OCI-LY1 (cell line): Measurements from ENCODE around the gene CIAO3.
"Not testable (repeated sequence)": the region's sequence is repeated elsewhere in the genome, so short reads cannot be mapped to it uniquely, and the experiment has no call there.

Experiments used
- H2AFZ ChIP-seq: fragments of 200-600 bp; sonication (generic), shearing (Covaris generic); 2 replicates; pipeline ENCODE4 v1.6.0; 2014; ENCODE audit warnings: antibody characterized with exemption, mild to moderate bottlenecking, low read length
- H3F3A ChIP-seq: fragments of 200-600 bp; sonication (generic), shearing (Covaris generic); 2 replicates; pipeline ENCODE4 v1.6.0; 2014; ENCODE audit warnings: mild to moderate bottlenecking, antibody characterized with exemption, low read length, moderate library complexity; ENCODE audit not compliant: insufficient read depth
- H3K27ac ChIP-seq: fragments of 200-600 bp; sonication (generic); 2 replicates; pipeline ENCODE4 v1.5.1; 2014; ENCODE audit warnings: low read length, mixed run types, mild to moderate bottlenecking, low read depth; ENCODE audit not compliant: poor library complexity, severe bottlenecking
- H3K27me3 ChIP-seq: fragments of 200-600 bp; sonication (generic); 2 replicates; pipeline ENCODE4 v1.6.0; 2014; ENCODE audit warnings: antibody characterized with exemption, mild to moderate bottlenecking, low read length, moderate library complexity; ENCODE audit not compliant: insufficient read depth
- H3K36me3 ChIP-seq: fragments of 200-600 bp; sonication (generic); 2 replicates; pipeline ENCODE4 v1.6.1; 2014; ENCODE audit warnings: mild to moderate bottlenecking, antibody characterized with exemption, low read length, moderate library complexity, mixed read lengths; ENCODE audit not compliant: insufficient read depth
- H3K4me1 ChIP-seq: fragments of 200-600 bp; sonication (generic); 2 replicates; pipeline ENCODE4 v1.5.1; 2014; ENCODE audit warnings: mild to moderate bottlenecking, low read length, moderate library complexity; ENCODE audit not compliant: insufficient read depth, severe bottlenecking
- H3K4me2 ChIP-seq: fragments of 200-600 bp; sonication (generic), shearing (Covaris generic); 2 replicates; pipeline ENCODE4 v1.6.1; 2014; ENCODE audit warnings: low read length
- H3K4me3 ChIP-seq: fragments of 200-600 bp; sonication (generic); 2 replicates; pipeline ENCODE4 v1.5.1; 2014; ENCODE audit warnings: low read length, low read depth, mild to moderate bottlenecking, mixed read lengths; ENCODE audit not compliant: poor library complexity, severe bottlenecking
- H3K79me2 ChIP-seq: fragments of 200-600 bp; shearing (Covaris generic); 2 replicates; pipeline ENCODE4 v1.6.1; 2016; ENCODE audit warnings: mixed run types, low read length, mixed read lengths; ENCODE audit not compliant: insufficient read depth
- H3K9ac ChIP-seq: fragments of 200-600 bp; sonication (generic), shearing (Covaris generic); 2 replicates; pipeline ENCODE4 v1.6.1; 2014; ENCODE audit warnings: mild to moderate bottlenecking, low read length, mixed read lengths
- H3K9me2 ChIP-seq: fragments of 200-600 bp; sonication (generic), shearing (Covaris generic); 2 replicates; pipeline ENCODE4 v1.6.1; 2014; ENCODE audit warnings: low read depth, mild to moderate bottlenecking, low read length, mixed read lengths
- H3K9me3 ChIP-seq: fragments of 200-600 bp; shearing (Covaris generic); 2 replicates; pipeline ENCODE4 v1.6.1; 2014; ENCODE audit warnings: low read length, mixed read lengths
- H4K20me1 ChIP-seq: fragments of 200-600 bp; sonication (generic), shearing (Covaris generic); 2 replicates; pipeline ENCODE4 v1.6.0; 2016; ENCODE audit warnings: mild to moderate bottlenecking, low read length; ENCODE audit not compliant: insufficient read depth
- EZH2 ChIP-seq: fragments of 200-600 bp; sonication (generic), shearing (Covaris generic); IDR thresholded peaks from 2 replicates; pipeline ENCODE4 v1.8.0; 2017; ENCODE audit warnings: borderline replicate concordance, mixed run types, mild to moderate bottlenecking, antibody characterized with exemption, low read length, moderate library complexity, mixed read lengths
- TF ChIP-seq, protein P1 (sequence below): fragments of 200-600 bp; sonication (generic), shearing (Covaris generic); IDR thresholded peaks from 2 replicates; pipeline ENCODE4 v1.5.1; 2017; ENCODE audit warnings: mild to moderate bottlenecking, antibody characterized with exemption, low read length, moderate library complexity, mixed read lengths

CIAO3 gene

DNA sequence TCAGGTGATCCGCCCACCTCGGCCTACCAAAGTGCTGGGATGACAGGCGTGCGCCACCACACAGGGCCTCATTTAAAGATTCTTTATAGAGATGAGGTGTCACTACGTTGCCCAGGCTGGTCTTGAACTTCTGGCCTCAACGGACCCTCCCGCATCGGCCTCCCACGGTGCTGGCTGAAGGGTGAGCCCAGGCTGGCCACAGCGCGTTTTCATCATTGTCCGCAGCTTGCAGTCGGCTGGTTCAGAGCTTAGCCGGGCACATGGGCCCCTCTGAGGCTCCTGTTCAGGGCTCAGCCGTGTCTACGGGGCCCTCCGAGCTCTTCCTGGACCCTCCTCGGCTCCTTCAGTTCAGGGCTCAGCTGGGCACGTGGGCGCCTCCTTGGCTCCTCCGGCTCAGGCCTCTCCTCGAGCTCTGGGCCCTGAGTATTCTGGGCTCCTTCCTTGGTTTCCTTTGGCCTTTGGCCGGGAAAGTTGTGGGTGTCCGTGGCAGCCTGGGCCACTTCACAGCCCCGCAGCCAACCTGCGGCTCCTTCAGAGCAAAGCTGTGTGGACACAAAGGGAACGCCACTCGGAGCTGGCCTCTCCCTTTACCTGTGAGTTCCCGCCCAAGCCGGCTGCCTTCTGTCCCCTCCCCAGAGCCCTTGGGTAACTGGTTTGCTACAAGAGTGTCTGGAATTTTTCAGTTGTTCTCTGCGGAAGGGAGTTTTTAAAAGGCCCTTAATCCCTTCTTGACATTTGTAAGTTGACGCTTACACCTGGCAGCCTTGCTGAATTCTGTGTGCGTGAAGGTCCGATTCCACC lies 18.5 kb upstream of the CIAO3 start:
- no peak overlapping the region for H3K4me2 ChIP-seq
- H3K4me3 ChIP-seq = no peak overlapping the region
- no peaks in the 10 kb centered on the region for H3F3A ChIP-seq
- no peaks in the 10 kb centered on the region for H3K79me2 ChIP-seq
- H3K27ac ChIP-seq = no peak overlapping the region
- no peaks in the 10 kb centered on the region for H3K9me3 ChIP-seq
- no peaks in the 10 kb centered on the region for H4K20me1 ChIP-seq
- H2AFZ ChIP-seq = no peak overlapping the region
- no peak overlapping the region for H3K9ac ChIP-seq
- peaks cover 6% of the 10 kb centered on the region; the same call in 1 of the 2 replicates for H3K27me3 ChIP-seq
- no peaks in the 10 kb centered on the region for H3K4me1 ChIP-seq
- no peaks in the 10 kb centered on the region; the same call in 1 of the 2 replicates for H3K36me3 ChIP-seq
- TF ChIP-seq EZH2 = no peak
- TF ChIP-seq, protein P1, sequence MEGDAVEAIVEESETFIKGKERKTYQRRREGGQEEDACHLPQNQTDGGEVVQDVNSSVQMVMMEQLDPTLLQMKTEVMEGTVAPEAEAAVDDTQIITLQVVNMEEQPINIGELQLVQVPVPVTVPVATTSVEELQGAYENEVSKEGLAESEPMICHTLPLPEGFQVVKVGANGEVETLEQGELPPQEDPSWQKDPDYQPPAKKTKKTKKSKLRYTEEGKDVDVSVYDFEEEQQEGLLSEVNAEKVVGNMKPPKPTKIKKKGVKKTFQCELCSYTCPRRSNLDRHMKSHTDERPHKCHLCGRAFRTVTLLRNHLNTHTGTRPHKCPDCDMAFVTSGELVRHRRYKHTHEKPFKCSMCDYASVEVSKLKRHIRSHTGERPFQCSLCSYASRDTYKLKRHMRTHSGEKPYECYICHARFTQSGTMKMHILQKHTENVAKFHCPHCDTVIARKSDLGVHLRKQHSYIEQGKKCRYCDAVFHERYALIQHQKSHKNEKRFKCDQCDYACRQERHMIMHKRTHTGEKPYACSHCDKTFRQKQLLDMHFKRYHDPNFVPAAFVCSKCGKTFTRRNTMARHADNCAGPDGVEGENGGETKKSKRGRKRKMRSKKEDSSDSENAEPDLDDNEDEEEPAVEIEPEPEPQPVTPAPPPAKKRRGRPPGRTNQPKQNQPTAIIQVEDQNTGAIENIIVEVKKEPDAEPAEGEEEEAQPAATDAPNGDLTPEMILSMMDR = no peak
- H3K9me2 ChIP-seq = no peaks in the 10 kb centered on the region

GRCh38 chr16:756428-756827 lies 15.6 kb upstream of the CIAO3 start:
- Histone ChIP-seq H3K4me2 (no peak overlapping the region), H3K79me2 (no peaks in the 10 kb centered on the region), H3F3A (no peaks in the 10 kb centered on the region)

DNA sequence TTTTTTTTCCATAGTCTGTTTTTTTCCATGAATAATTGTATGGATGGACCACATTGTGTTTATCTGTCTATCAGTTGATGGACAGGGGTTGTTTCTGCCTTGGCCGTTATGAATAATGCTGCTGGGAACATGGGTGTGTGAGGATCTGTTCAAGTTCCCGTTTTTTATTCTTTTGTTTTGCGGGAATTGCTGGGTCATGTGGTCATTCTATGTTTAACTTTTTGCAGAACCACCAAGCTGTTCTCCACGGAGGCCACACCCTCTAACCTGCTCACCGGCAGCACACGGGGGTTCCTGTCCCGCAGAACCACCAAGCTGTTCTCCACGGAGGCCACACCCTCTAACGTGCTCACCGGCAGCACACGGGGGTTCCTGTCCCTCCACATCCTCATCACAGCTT lies 13.9 kb upstream of the CIAO3 start:
- Histone ChIP-seq H3K27ac (no peak overlapping the region), H3K79me2 (no peaks in the 10 kb centered on the region), H3K4me3 (no peak overlapping the region), H3K27me3 (peaks cover 11% of the 10 kb centered on the region), H3K9me3 (no peaks in the 10 kb centered on the region), H3F3A (no peaks in the 10 kb centered on the region), H3K4me1 (no peaks in the 10 kb centered on the region), H2AFZ (no peak overlapping the region), H3K4me2 (no peak overlapping the region), H3K9ac (no peak overlapping the region), H4K20me1 (no peaks in the 10 kb centered on the region), H3K9me2 (no peaks in the 10 kb centered on the region), H3K36me3 (no peaks in the 10 kb centered on the region; the same call in 1 of the 2 replicates)
- TF ChIP-seq, protein P1 = no peak
- TF ChIP-seq EZH2 = no peak

More at GRCh38 chr16:756428-756827, 15.6 kb upstream of the CIAO3 start:
- Histone ChIP-seq H3K4me1 (no peaks in the 10 kb centered on the region), H3K9me2 (no peaks in the 10 kb centered on the region), H3K36me3 (no peaks in the 10 kb centered on the region; the same call in 1 of the 2 replicates), H3K27me3 (peaks cover 6% of the 10 kb centered on the region; the same call in 1 of the 2 replicates), H3K9me3 (no peaks in the 10 kb centered on the region), H4K20me1 (no peaks in the 10 kb centered on the region), H3K9ac (no peak overlapping the region), H2AFZ (no peak overlapping the region), H3K27ac (no peak overlapping the region), H3K4me3 (no peak overlapping the region)
- no peak for TF ChIP-seq EZH2
- TF ChIP-seq, protein P1 = no peak

- not testable (repeated sequence) for H3K79me2 ChIP-seq, H3K4me1 ChIP-seq, H2AFZ ChIP-seq, H3K9ac ChIP-seq, H3K36me3 ChIP-seq, H3K9me2 ChIP-seq, H3K4me3 ChIP-seq, H3K27ac ChIP-seq, H3F3A ChIP-seq, H4K20me1 ChIP-seq, H3K4me2 ChIP-seq, H3K9me3 ChIP-seq
- H3K27me3 ChIP-seq = peaks cover 11% of the 10 kb centered on the region
These were observed 13.4 kb upstream of the CIAO3 start for GRCh38 chr16:754121-754607.
